Left ventricle myocardium inferior (tissue), 1 donor: ENCODE measurements around the gene IFT20. TPM values are rescaled to one million over a fixed set of nuclear protein-coding genes. Genes with fewer than 3 reads are reported as not detected.

Source experiments
- DNase-seq: peaks from one replicate; pipeline ENCODE4 v3.0.0-alpha.2; 2020
- H3K27ac ChIP-seq: fragments of 200-600 bp; replicated peaks from 2 replicates; pipeline ENCODE4 v1.8.0; 2021
- H3K27me3 ChIP-seq: fragments of 200-600 bp; 2 replicates; pipeline ENCODE4 v1.8.0; 2021; ENCODE audit warnings: low read depth
- H3K36me3 ChIP-seq: fragments of 200-600 bp; 2 replicates; pipeline ENCODE4 v1.8.0; 2021
- H3K4me1 ChIP-seq: fragments of 200-600 bp; 2 replicates; pipeline ENCODE4 v1.8.0; 2021
- H3K4me3 ChIP-seq: fragments of 200-600 bp; 2 replicates; pipeline ENCODE4 v1.8.0; 2021; ENCODE audit warnings: mild to moderate bottlenecking, moderate library complexity
- H3K9me3 ChIP-seq: fragments of 200-600 bp; replicated peaks from 2 replicates; pipeline ENCODE4 v1.8.0; 2021
- CTCF ChIP-seq: fragments of 200-600 bp; IDR thresholded peaks from 2 replicates; pipeline ENCODE4 v1.8.0; 2021; ENCODE audit warnings: antibody characterized with exemption, mild to moderate bottlenecking, borderline replicate concordance
- intact Hi-C: fragments of 100-400 bp; cut with micrococcal nuclease; formaldehyde crosslinking; loops from one replicate; pipeline ENCODE4 v1.11.0; 2022
- total RNA-seq: library from RNA; stranded (reverse); fragmentation: NEBNext Ultra II Directional; extraction: Animal tissue kit (Norgen Biotek cat#: 25700); gene quantifications from one replicate; pipeline ENCODE4 v1.2.1, GENCODE V29; 2021
- donor health status: DM: no; HTN: yes; CAD: no; lungs with severe emphysema.

The IFT20 gene
- total RNA-seq, 1 donor from 2014 or later = 14.3 TPM

- Histone ChIP-seq H3K9me3 (no peaks in the 10 kb centered on the region), H3K4me3 (no peak overlapping the region), H3K4me1 (peaks cover 21% of the 10 kb centered on the region), H3K27ac (no peak overlapping the region), H3K36me3 (no peaks in the 10 kb centered on the region), H3K27me3 (peaks cover 3% of the 10 kb centered on the region)
- DNase-seq = no peak
- intact Hi-C loops = no loop called here
- TF ChIP-seq CTCF = no peak
Measured at GRCh38 chr17:28315846-28316705, 19.2 kb downstream of the IFT20 start.

- peaks cover 8% of the 10 kb centered on the region for H3K27me3 ChIP-seq
- intact Hi-C loops = no loop called here
Measured at GRCh38 chr17:28313841-28314240, 21.4 kb downstream of the IFT20 start.

GRCh38 chr17:28306954-28307401 is 28.3 kb downstream of the IFT20 start:
- H3K27me3 ChIP-seq = peaks cover 27% of the 10 kb centered on the region
- DNase-seq = no peak
- intact Hi-C loops = no loop called here

More at GRCh38 chr17:28313841-28314240, 21.4 kb downstream of the IFT20 start:
- H3K27ac ChIP-seq = no peak overlapping the region
- no peaks in the 10 kb centered on the region for H3K9me3 ChIP-seq
- H3K4me3 ChIP-seq = no peak overlapping the region
- no peak for TF ChIP-seq CTCF
- H3K4me1 ChIP-seq = peaks cover 10% of the 10 kb centered on the region
- no peak for DNase-seq
- H3K36me3 ChIP-seq = no peaks in the 10 kb centered on the region

GRCh38 chr17:28298449-28298848 is 36.8 kb downstream of the IFT20 start:
- no peaks in the 10 kb centered on the region for H3K4me1 ChIP-seq
- TF ChIP-seq CTCF = no peak

More at GRCh38 chr17:28306954-28307401, 28.3 kb downstream of the IFT20 start:
- Histone ChIP-seq H3K4me3 (no peak overlapping the region), H3K9me3 (no peaks in the 10 kb centered on the region), H3K27ac (no peak overlapping the region), H3K36me3 (no peaks in the 10 kb centered on the region), H3K4me1 (no peaks in the 10 kb centered on the region)
- TF ChIP-seq CTCF = no peak

GRCh38 chr17:28295677-28296578 is 39.3 kb downstream of the IFT20 start:
- no peaks in the 10 kb centered on the region for H3K36me3 ChIP-seq
- no peak overlapping the region for H3K27ac ChIP-seq
- no peaks in the 10 kb centered on the region for H3K9me3 ChIP-seq
- peaks cover 5% of the 10 kb centered on the region for H3K27me3 ChIP-seq
- TF ChIP-seq CTCF = no peak
- DNase-seq = no peak
- intact Hi-C loops = no loop called here
- H3K4me1 ChIP-seq = no peaks in the 10 kb centered on the region
- H3K4me3 ChIP-seq = no peak overlapping the region

More at GRCh38 chr17:28298449-28298848, 36.8 kb downstream of the IFT20 start:
- H3K27me3 ChIP-seq = peaks cover 5% of the 10 kb centered on the region
- no peak for DNase-seq
- intact Hi-C loops = no loop called here
- no peak overlapping the region for H3K27ac ChIP-seq
- no peaks in the 10 kb centered on the region for H3K36me3 ChIP-seq
- no peak overlapping the region for H3K4me3 ChIP-seq
- no peaks in the 10 kb centered on the region for H3K9me3 ChIP-seq
